Measurements from ENCODE around the gene ARID1B.

Gene ARID1B

GRCh38 chr6:156741287-156742073, 35.7 kb upstream of the ARID1B start:
- Histone ChIP-seq H2AFZ (ENCODE audit: low read depth, low read length, severe bottlenecking) (peak overlapping the region; percentile 2), H3K4me2 (ENCODE audit: low read depth, low read length, poor library complexity, severe bottlenecking) (no peak overlapping the region)

GRCh38 chr6:156747715-156748114, 29.5 kb upstream of the ARID1B start:
- H3K36me3 ChIP-seq (ENCODE audit: low read length): no peaks in the 10 kb centered on the region
- H3K79me2 ChIP-seq (ENCODE audit: insufficient read depth, low read length): no peaks in the 10 kb centered on the region
- H3K9me2 ChIP-seq (replicated peaks; ENCODE audit: insufficient read depth, low read length): no peaks in the 10 kb centered on the region
- H3K27me3 ChIP-seq (ENCODE audit: low read length): no peaks in the 10 kb centered on the region
- no peak overlapping the region for H2AFZ ChIP-seq (ENCODE audit: low read depth, low read length, severe bottlenecking)
- H3F3A ChIP-seq (ENCODE audit: insufficient read depth): peaks cover 9% of the 10 kb centered on the region; the same call in 1 of the 2 replicates
- no peak overlapping the region for H3K4me2 ChIP-seq (ENCODE audit: low read depth, low read length, poor library complexity, severe bottlenecking)
- no peaks in the 10 kb centered on the region for H4K20me1 ChIP-seq (ENCODE audit: low read depth, low read length)
- no peak overlapping the region for H3K27ac ChIP-seq (ENCODE audit: low read depth, low read length)
- H3K9ac ChIP-seq (ENCODE audit: low read length): no peak overlapping the region
- no peaks in the 10 kb centered on the region for H3K9me3 ChIP-seq (ENCODE audit: insufficient read depth, low read length)
- no peak overlapping the region for H3K4me3 ChIP-seq (ENCODE audit: insufficient read depth, low read length, poor library complexity, severe bottlenecking)
- TF ChIP-seq CTCF (IDR thresholded peaks at IDR 0.05; ENCODE audit: insufficient read depth, low read length, poor library complexity, severe bottlenecking) (no peak), EZH2phosphoT487 (conservative IDR thresholded peaks at IDR 0.05; ENCODE audit: low read length) (no peak)

More at GRCh38 chr6:156741287-156742073, 35.7 kb upstream of the ARID1B start:
- no peaks in the 10 kb centered on the region for H3F3A ChIP-seq (ENCODE audit: insufficient read depth)
- no peaks in the 10 kb centered on the region for H4K20me1 ChIP-seq (ENCODE audit: low read depth, low read length)
- no peak for TF ChIP-seq CTCF (IDR thresholded peaks at IDR 0.05; ENCODE audit: insufficient read depth, low read length, poor library complexity, severe bottlenecking)
- TF ChIP-seq EZH2phosphoT487 (conservative IDR thresholded peaks at IDR 0.05; ENCODE audit: low read length): no peak
- H3K36me3 ChIP-seq (ENCODE audit: low read length): 0 out of 2 replicates have a peak, but pooled peaks cover 6% of the 10 kb centered on the region
- peaks cover 6% of the 10 kb centered on the region; the same call in 1 of the 2 replicates for H3K9me3 ChIP-seq (ENCODE audit: insufficient read depth, low read length)
- H3K27ac ChIP-seq (ENCODE audit: low read depth, low read length): no peak overlapping the region
- H3K4me3 ChIP-seq (ENCODE audit: insufficient read depth, low read length, poor library complexity, severe bottlenecking): no peak overlapping the region
- H3K9me2 ChIP-seq (replicated peaks; ENCODE audit: insufficient read depth, low read length): no peaks in the 10 kb centered on the region
- H3K9ac ChIP-seq (ENCODE audit: low read length): no peak overlapping the region
- no peaks in the 10 kb centered on the region for H3K79me2 ChIP-seq (ENCODE audit: insufficient read depth, low read length)
- H3K27me3 ChIP-seq (ENCODE audit: low read length): no peaks in the 10 kb centered on the region

GRCh38 chr6:156748504-156748903, 28.7 kb upstream of the ARID1B start:
- Histone ChIP-seq H4K20me1 (ENCODE audit: low read depth, low read length) (no peaks in the 10 kb centered on the region), H3K9me2 (replicated peaks; ENCODE audit: insufficient read depth, low read length) (no peaks in the 10 kb centered on the region), H3K4me2 (ENCODE audit: low read depth, low read length, poor library complexity, severe bottlenecking) (no peak overlapping the region), H3K4me3 (ENCODE audit: insufficient read depth, low read length, poor library complexity, severe bottlenecking) (no peak overlapping the region), H3K36me3 (ENCODE audit: low read length) (no peaks in the 10 kb centered on the region), H3K9ac (ENCODE audit: low read length) (no peak overlapping the region), H2AFZ (ENCODE audit: low read depth, low read length, severe bottlenecking) (no peak overlapping the region), H3K9me3 (ENCODE audit: insufficient read depth, low read length) (no peaks in the 10 kb centered on the region), H3K79me2 (ENCODE audit: insufficient read depth, low read length) (no peaks in the 10 kb centered on the region), H3F3A (ENCODE audit: insufficient read depth) (peaks cover 16% of the 10 kb centered on the region), H3K27ac (ENCODE audit: low read depth, low read length) (no peak overlapping the region), H3K27me3 (ENCODE audit: low read length) (no peaks in the 10 kb centered on the region)
- TF ChIP-seq CTCF (IDR thresholded peaks at IDR 0.05; ENCODE audit: insufficient read depth, low read length, poor library complexity, severe bottlenecking) (no peak), EZH2phosphoT487 (conservative IDR thresholded peaks at IDR 0.05; ENCODE audit: low read length) (no peak)
